Kidney capillary endothelial cell (primary cell): Measurements from ENCODE around the gene ADGRV1.
"Not testable (repeated sequence)": the region's sequence is repeated elsewhere in the genome, so short reads cannot be mapped to it uniquely, and the experiment has no call there.

Experiments
- DNase-seq: peaks from one replicate; pipeline ENCODE4 v3.0.0-alpha.2; 2018; ENCODE audit warnings: low spot score

ADGRV1 gene

DNA sequence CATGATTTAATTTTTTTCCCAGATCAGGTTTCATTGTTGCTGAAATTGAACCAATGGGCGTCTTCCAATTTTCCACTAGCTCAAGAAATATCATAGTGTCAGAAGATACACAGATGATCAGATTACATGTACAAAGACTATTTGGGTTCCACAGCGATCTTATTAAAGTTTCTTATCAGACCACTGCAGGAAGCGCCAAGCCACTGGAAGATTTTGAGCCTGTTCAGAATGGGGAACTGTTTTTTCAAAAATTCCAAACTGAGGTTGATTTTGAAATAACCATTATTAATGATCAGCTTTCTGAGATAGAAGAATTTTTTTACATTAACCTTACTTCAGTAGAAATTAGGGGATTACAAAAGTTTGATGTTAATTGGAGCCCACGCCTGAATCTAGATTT is 251.6 kb downstream of the ADGRV1 start:
- no peak for DNase-seq

DNA sequence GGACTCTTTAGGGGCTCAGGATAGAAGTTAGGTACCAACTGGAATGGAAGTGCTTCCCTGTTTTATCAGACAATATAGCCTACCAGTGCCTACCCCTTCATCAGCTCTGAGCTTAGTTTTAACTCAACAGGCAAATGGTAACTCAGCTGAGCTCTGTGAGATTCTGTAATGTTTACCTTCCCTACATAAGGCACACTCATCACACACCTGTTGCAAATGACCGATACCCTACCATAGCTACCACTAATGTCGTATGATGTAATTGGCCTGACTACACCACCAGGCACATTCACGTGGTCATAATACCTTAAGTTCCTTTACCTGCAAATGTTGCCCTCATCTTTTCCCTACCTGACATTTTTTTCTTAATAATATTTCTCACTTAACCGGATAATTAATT is 254.8 kb downstream of the ADGRV1 start:
- no peak for DNase-seq

GRCh38 chr5:90822062-90822461 is 263.5 kb downstream of the ADGRV1 start:
- DNase-seq: not testable (repeated sequence)

DNA sequence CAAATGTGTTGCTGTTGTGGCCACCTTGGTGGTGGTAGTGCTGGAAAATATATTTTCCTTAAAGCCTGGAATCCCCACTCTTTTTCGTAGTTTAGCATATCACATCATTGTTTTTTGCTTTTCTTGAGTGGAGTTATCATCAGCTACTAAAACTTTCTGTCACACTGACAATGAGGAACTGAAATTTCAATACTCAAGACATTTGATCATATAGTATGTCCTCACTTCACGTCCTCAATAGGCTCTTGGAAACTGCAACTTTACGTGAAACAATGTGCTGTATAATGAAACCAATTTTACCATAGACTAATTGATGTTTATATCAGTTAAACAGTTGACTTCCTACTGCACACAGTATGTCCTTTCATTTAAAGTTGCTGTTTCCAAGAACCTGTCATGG is 265.8 kb downstream of the ADGRV1 start:
- DNase-seq: no peak

- no peak for DNase-seq
These were observed 271.5 kb downstream of the ADGRV1 start for GRCh38 chr5:90830058-90830457.

DNA sequence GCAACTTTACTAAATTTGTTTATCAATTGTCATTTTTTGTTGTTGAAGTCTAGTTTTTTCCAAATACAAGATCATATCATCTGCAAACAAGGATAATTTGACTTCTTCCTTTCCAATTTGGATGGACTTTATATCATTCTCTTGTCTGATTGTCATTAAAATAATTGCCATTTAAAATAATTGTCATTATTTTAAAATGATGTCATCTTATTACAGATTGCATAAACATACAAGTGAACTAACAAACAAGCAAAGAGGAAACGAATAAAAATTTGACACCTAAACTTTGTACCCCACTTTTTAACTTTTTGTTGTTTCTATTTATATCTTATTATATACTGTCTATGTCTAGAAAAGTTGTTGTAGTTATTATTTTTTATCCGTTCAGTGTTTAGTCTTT is 275.2 kb downstream of the ADGRV1 start:
- DNase-seq: no peak

- no peak for DNase-seq
These were observed 276.1 kb downstream of the ADGRV1 start for GRCh38 chr5:90834711-90835110.

- DNase-seq: no peak
These were observed 284.8 kb downstream of the ADGRV1 start for GRCh38 chr5:90843443-90843842.

DNA sequence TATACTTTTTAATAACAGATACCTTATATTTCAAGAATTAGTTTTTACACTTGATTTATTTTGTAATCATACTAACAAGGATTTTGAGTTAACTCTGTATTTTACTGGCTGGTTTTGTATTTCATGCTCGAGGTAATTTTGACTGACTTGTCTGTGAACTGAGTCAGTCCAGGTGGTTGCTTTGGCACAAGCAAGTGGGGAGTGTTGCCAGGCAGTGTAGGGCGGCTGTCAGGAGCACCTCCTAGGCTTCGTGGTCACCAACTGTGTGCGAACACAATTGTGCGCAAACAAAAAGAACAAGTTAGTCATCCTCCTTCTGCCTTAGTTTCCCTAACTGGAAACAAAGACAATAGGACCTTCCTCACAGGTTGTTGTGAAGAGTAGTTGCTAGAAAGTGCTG is 286.3 kb downstream of the ADGRV1 start:
- DNase-seq: no peak

- no peak for DNase-seq
These were observed 287.3 kb downstream of the ADGRV1 start for GRCh38 chr5:90845723-90846554.

- DNase-seq: not testable (repeated sequence)
These were observed 289.0 kb downstream of the ADGRV1 start for GRCh38 chr5:90847606-90848005.

DNA sequence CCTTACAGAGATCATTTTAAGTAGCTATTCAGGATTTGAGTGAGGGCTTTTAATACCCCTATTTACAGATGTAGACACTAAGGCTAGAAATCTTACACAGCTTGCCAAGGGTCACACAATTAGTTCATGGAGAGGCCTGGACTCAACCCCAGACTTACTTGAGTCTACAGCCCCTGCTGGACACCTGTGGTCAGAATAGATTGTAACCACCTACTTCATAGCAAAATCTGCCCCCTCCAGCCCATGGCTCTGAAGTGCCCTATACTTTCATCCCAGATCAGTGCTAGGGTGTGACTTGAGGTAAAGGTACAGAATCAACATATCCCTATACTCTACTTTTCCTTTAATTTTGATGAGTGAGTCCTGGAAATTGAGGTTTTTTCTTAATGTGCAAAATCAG is 291.3 kb downstream of the ADGRV1 start:
- DNase-seq: no peak

GRCh38 chr5:90852531-90852930 is 293.9 kb downstream of the ADGRV1 start:
- no peak for DNase-seq

DNA sequence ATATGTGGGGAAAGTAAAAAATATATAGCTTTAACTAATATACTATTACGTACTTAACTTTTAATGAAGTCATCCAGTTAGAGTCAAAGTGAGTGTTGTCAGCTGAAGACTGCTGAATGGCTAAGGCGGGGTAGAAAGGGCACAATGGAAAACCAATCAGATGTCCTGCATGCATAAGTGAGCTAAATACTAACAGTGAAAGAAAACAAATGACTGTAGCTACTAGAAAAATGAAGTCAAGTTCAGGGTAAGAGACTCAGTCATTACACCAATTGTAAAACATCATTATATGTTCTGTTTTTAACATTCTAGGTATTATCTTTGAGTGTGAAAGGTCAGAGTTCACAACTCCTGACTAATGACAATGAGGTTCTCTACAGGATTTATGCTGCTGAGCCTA is 295.2 kb downstream of the ADGRV1 start:
- DNase-seq: no peak

GRCh38 chr5:90854169-90854568 is 295.6 kb downstream of the ADGRV1 start:
- no peak for DNase-seq

GRCh38 chr5:90855296-90856010 is 296.9 kb downstream of the ADGRV1 start:
- no peak for DNase-seq

DNA sequence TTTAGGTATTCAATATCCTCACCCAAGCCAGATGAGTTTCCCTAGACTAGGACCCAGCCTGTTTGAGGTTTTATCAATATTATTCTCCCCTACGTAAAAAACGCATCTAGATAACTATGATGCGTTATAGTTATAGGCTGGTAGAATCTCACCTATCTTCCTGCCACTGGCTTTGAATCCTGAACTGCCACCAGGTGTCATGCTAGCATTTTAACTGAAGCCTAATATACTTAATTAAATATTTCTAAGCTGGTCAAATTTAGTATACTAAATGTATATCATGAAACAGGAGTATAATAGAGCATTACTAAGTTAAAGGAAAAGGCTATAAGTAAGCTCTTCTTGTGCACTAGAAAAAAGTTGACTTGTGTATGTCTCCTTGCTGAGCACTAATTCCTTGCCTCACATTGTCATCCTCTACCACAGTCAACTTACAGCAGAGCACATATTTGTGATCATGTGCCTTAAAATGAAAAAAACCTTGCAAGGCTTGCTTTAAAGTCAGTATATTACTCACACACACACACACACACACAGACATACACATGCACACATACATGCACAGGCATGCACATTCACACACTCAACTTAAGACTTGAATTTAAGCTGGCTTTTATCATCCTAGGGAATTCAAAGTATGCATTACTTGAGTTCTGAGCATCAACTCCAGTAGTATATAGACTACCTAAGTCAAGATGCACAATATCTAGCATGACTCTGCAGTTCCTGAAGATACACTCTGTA is 303.4 kb downstream of the ADGRV1 start:
- DNase-seq: no peak

GRCh38 chr5:90865180-90865579 is 306.6 kb downstream of the ADGRV1 start:
- no peak for DNase-seq

DNA sequence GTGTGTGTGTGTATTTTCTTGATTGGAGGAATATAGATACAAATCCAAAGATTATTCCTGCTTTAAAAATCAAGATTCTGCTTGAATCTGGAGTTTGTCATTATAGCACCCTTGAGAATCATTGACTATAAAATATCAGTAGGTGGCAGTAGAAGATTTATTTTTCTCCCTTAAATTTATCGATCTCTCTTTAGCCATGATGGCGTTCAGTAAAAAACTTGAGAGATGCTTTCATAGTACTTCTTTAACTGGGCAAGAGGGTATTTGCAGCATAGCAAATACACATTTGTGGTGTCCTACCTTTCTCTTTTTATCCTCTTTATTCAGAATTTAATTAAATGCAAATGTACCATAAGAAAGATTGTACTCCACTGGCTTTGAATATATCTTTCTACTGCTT is 307.7 kb downstream of the ADGRV1 start:
- DNase-seq: peak; percentile 42

GRCh38 chr5:90866915-90867731 is 308.5 kb downstream of the ADGRV1 start:
- DNase-seq: no peak

DNA sequence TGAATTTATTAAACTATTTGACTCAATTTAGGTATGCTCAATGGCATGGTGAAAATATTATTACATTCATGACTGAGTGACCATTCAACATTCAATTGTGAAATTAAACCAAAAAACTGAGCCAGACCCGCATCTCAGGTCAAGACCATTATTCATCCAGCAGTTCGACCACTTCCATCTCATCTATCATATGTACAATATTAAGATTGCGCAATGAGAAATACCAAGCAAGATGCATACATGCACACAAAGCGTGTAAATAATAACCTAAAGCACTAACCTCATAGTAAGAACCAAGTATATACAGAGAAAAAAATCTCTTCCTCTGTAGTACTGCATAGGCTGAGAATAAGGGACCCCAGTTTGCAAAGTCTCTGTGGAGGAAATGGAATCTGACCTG is 310.2 kb downstream of the ADGRV1 start:
- no peak for DNase-seq

GRCh38 chr5:90871391-90871991 is 312.9 kb downstream of the ADGRV1 start:
- DNase-seq: no peak
